OCI-LY3 (cell line): ENCODE results near the gene NUDT4.

Experiments
- H2AFZ ChIP-seq: fragments of 200-600, 300-600 bp; shearing (Covaris generic); 2 replicates; pipeline ENCODE4 v1.6.0; 2014; ENCODE audit warnings: antibody characterized with exemption, low read depth, low read length
- H3K27ac ChIP-seq: fragments of 200-600, 300-600 bp; sonication (generic); 2 replicates; pipeline ENCODE4 v1.5.1; 2014; ENCODE audit warnings: mild to moderate bottlenecking, low read length, moderate library complexity, mixed read lengths
- H3K27me3 ChIP-seq: fragments of 200-600, 300-600 bp; sonication (generic); 2 replicates; pipeline ENCODE4 v1.6.1; 2014; ENCODE audit warnings: low read depth, low read length, mixed read lengths
- H3K36me3 ChIP-seq: fragments of 200-600, 300-600 bp; sonication (generic); replicated peaks from 2 replicates; pipeline ENCODE3; 2014; ENCODE audit warnings: low read depth, low read length, mixed read lengths
- H3K4me1 ChIP-seq: fragments of 300-600, 200-600 bp; sonication (generic); 2 replicates; pipeline ENCODE4 v1.6.1; 2014; ENCODE audit warnings: low read length, mixed read lengths
- H3K4me2 ChIP-seq: fragments of 200-600, 300-600 bp; sonication (generic); 2 replicates; pipeline ENCODE4 v1.6.1; 2014; ENCODE audit warnings: low read length, mixed read lengths
- H3K4me3 ChIP-seq: fragments of 300-600, 200-600 bp; sonication (generic); 2 replicates; pipeline ENCODE4 v1.5.1; 2014; ENCODE audit warnings: antibody characterized with exemption, mild to moderate bottlenecking, low read length, moderate library complexity
- H3K79me2 ChIP-seq: fragments of 300-600, 200-600 bp; shearing (Covaris generic); 2 replicates; pipeline ENCODE4 v1.6.1; 2014; ENCODE audit warnings: mild to moderate bottlenecking, low read length, mixed read lengths
- H3K9ac ChIP-seq: fragments of 300-600, 200-600 bp; shearing (Covaris generic); 2 replicates; pipeline ENCODE4 v1.6.0; 2014; ENCODE audit warnings: mild to moderate bottlenecking, low read length, moderate library complexity
- H3K9me3 ChIP-seq: fragments of 200-600, 300-600 bp; shearing (Covaris generic); 2 replicates; pipeline ENCODE4 v1.6.1; 2014; ENCODE audit warnings: low read length, mixed read lengths; ENCODE audit not compliant: insufficient read depth
- H4K20me1 ChIP-seq: fragments of 200-600, 300-600 bp; sonication (generic); 2 replicates; pipeline ENCODE4 v1.6.1; 2016; ENCODE audit warnings: low read length, mixed read lengths; ENCODE audit not compliant: insufficient read depth
- CTCF ChIP-seq: fragments of 200-600, 300-600 bp; sonication (generic); IDR thresholded peaks from 2 replicates; pipeline ENCODE4 v1.5.1; 2014; ENCODE audit warnings: antibody characterized with exemption, low read length, low read depth
- EZH2phosphoT487 ChIP-seq: fragments of 200-600 bp; shearing (Covaris generic); IDR thresholded peaks from 2 replicates; pipeline ENCODE4 v1.6.1; 2018; ENCODE audit warnings: antibody characterized with exemption, mixed run types, low read depth

NUDT4 gene

GRCh38 chr12:93387780-93388179, 10.1 kb downstream of the NUDT4 start:
- no peak for TF ChIP-seq EZH2phosphoT487
- Histone ChIP-seq H3K4me2 (no peak overlapping the region), H3K27me3 (no peaks in the 10 kb centered on the region), H4K20me1 (peaks cover 27% of the 10 kb centered on the region), H3K79me2 (peaks cover 75% of the 10 kb centered on the region), H3K4me3 (no peak overlapping the region), H3K9ac (no peak overlapping the region), H3K27ac (no peak overlapping the region), H3K36me3 (peaks cover 3% of the 10 kb centered on the region), H2AFZ (no peak overlapping the region), H3K9me3 (no peaks in the 10 kb centered on the region), H3K4me1 (peaks cover 22% of the 10 kb centered on the region)

GRCh38 chr12:93390031-93390430, 12.3 kb downstream of the NUDT4 start:
- Histone ChIP-seq H3K27ac (no peak overlapping the region), H3K9ac (no peak overlapping the region), H2AFZ (no peak overlapping the region), H3K4me3 (no peak overlapping the region), H3K4me1 (peaks cover 22% of the 10 kb centered on the region), H3K27me3 (no peaks in the 10 kb centered on the region), H4K20me1 (peaks cover 23% of the 10 kb centered on the region), H3K79me2 (peaks cover 64% of the 10 kb centered on the region), H3K4me2 (no peak overlapping the region), H3K36me3 (peaks cover 3% of the 10 kb centered on the region), H3K9me3 (no peaks in the 10 kb centered on the region)
- TF ChIP-seq EZH2phosphoT487 (no peak), CTCF (no peak)

- no peak overlapping the region for H3K27ac ChIP-seq
- peaks cover 58% of the 10 kb centered on the region for H3K79me2 ChIP-seq
- H2AFZ ChIP-seq = no peak overlapping the region
- peaks cover 22% of the 10 kb centered on the region for H3K4me1 ChIP-seq
- H3K27me3 ChIP-seq = no peaks in the 10 kb centered on the region
- no peak overlapping the region for H3K4me3 ChIP-seq
- no peak overlapping the region for H3K4me2 ChIP-seq
- peaks cover 3% of the 10 kb centered on the region for H3K36me3 ChIP-seq
- TF ChIP-seq CTCF (no peak), EZH2phosphoT487 (no peak)
- H3K9me3 ChIP-seq = no peaks in the 10 kb centered on the region
- peaks cover 21% of the 10 kb centered on the region for H4K20me1 ChIP-seq
- no peak overlapping the region for H3K9ac ChIP-seq
Measured at GRCh38 chr12:93390549-93391297, 13.0 kb downstream of the NUDT4 start.

- H3K27me3 ChIP-seq = no peaks in the 10 kb centered on the region
- no peak overlapping the region for H3K4me3 ChIP-seq
- no peak overlapping the region for H3K27ac ChIP-seq
- no peak overlapping the region for H2AFZ ChIP-seq
- no peaks in the 10 kb centered on the region for H3K9me3 ChIP-seq
- peaks cover 22% of the 10 kb centered on the region for H3K4me1 ChIP-seq
- peaks cover 10% of the 10 kb centered on the region for H4K20me1 ChIP-seq
- peaks cover 8% of the 10 kb centered on the region for H3K36me3 ChIP-seq
- peaks cover 37% of the 10 kb centered on the region for H3K79me2 ChIP-seq
- H3K4me2 ChIP-seq = no peak overlapping the region
- TF ChIP-seq EZH2phosphoT487 (no peak), CTCF (no peak)
- H3K9ac ChIP-seq = no peak overlapping the region
Measured at GRCh38 chr12:93393425-93393824, 15.7 kb downstream of the NUDT4 start.
